CD4-positive, alpha-beta T cell treated with Interferon alpha-2 for 1 hour (primary cell): ENCODE measurements around the gene ABHD12.
"Not testable (repeated sequence)": the region's sequence is repeated elsewhere in the genome, so short reads cannot be mapped to it uniquely, and the experiment has no call there.

Source experiments
- DNase-seq, 2 donors: peaks; one replicate each; pipeline ENCODE4 v3.0.0-alpha.2; 2020 to 2022

Gene ABHD12

GRCh38 chr20:25274891-25275812, 115.5 kb downstream of the ABHD12 start:
- DNase-seq, result no peak

GRCh38 chr20:25274481-25274880, 116.2 kb downstream of the ABHD12 start:
- DNase-seq, result no peak

GRCh38 chr20:25273541-25274358, 116.9 kb downstream of the ABHD12 start:
- no peak for DNase-seq

- DNase-seq, result no peak
Observed at GRCh38 chr20:25273046-25273445, 117.6 kb downstream of the ABHD12 start.

GRCh38 chr20:25272223-25273000, 118.2 kb downstream of the ABHD12 start:
- no peak for DNase-seq

- no peak for DNase-seq
Observed at GRCh38 chr20:25271486-25272222, 119.0 kb downstream of the ABHD12 start.

- no peak for DNase-seq
Observed at GRCh38 chr20:25270829-25271251, 119.8 kb downstream of the ABHD12 start.

- no peak for DNase-seq
Observed at GRCh38 chr20:25269833-25270170, 120.8 kb downstream of the ABHD12 start.

- DNase-seq, result no peak
Observed at GRCh38 chr20:25269057-25269832, 121.4 kb downstream of the ABHD12 start.

GRCh38 chr20:25260770-25261437, 129.7 kb downstream of the ABHD12 start:
- not testable (repeated sequence) for DNase-seq

- DNase-seq, result no peak
Observed at GRCh38 chr20:25259788-25260254, 130.8 kb downstream of the ABHD12 start.

- DNase-seq, result no peak
Observed at GRCh38 chr20:25259358-25259757, 131.3 kb downstream of the ABHD12 start.

- no peak for DNase-seq
Observed at GRCh38 chr20:25258828-25259227, 131.8 kb downstream of the ABHD12 start.

GRCh38 chr20:25258476-25258805, 132.2 kb downstream of the ABHD12 start:
- DNase-seq, result no peak

- no peak for DNase-seq
Observed at GRCh38 chr20:25257756-25258475, 132.7 kb downstream of the ABHD12 start.

- DNase-seq, result no peak
Observed at GRCh38 chr20:25257130-25257529, 133.5 kb downstream of the ABHD12 start.

- DNase-seq, result no peak
Observed at GRCh38 chr20:25256226-25256859, 134.3 kb downstream of the ABHD12 start.

GRCh38 chr20:25254986-25255680, 135.5 kb downstream of the ABHD12 start:
- no peak for DNase-seq

- DNase-seq, result no peak
Observed at GRCh38 chr20:25254571-25254970, 136.1 kb downstream of the ABHD12 start.
